Lower leg skin (tissue), 4 donors: ENCODE measurements around the gene SCUBE3. TPM values are rescaled to one million over a fixed set of nuclear protein-coding genes. Genes with fewer than 3 reads are reported as not detected.

Experiments used
- DNase-seq, 2 donors: peaks; one replicate each; pipeline ENCODE4 v3.0.0-alpha.2; 2019; ENCODE audit warnings: low spot score in 2 of 2
- H3K4me3 ChIP-seq: fragments of 200-600 bp; sonication (generic); 2 replicates; pipeline ENCODE4 v1.5.1; 2017; ENCODE audit warnings: mild to moderate bottlenecking, low read depth; ENCODE audit not compliant: poor library complexity, severe bottlenecking
- POLR2A ChIP-seq, 2 donors: fragments of 450-650 bp; IDR thresholded peaks; one replicate each; pipeline ENCODE4 v1.6.1; 2016 to 2017; ENCODE audit warnings: antibody characterized with exemption in 2 of 2, mild to moderate bottlenecking in 1 of 2, moderate library complexity in 1 of 2
- WGBS, 2 donors: methylation state at CpG; one replicate each; pipeline ENCODE4 v1.1.5; 2018; 5-methylcytosine and 5-hydroxymethylcytosine counted together
- intact Hi-C: fragments of 100-400 bp; cut with DNase I; formaldehyde crosslinking; loops from one replicate; pipeline ENCODE4 v1.15.0; 2023; ENCODE audit warnings: low total_unique reads
- total RNA-seq, 4 donors: library from RNA; depleted of rRNA; stranded (reverse); fragments of >200 nt; gene quantifications; one replicate each; pipeline ENCODE4 v1.1.0, GENCODE V29; 2016
- TF ChIP-seq, protein P1 (sequence below), 3 donors: fragments of 450-650 bp; IDR thresholded peaks; one replicate each; pipeline ENCODE4 v1.5.1; 2016; ENCODE audit warnings: antibody characterized with exemption in 3 of 3, mild to moderate bottlenecking in 3 of 3, moderate library complexity in 2 of 3

The SCUBE3 gene
- total RNA-seq, 4 donors from 2014 or later, result 0.13 to 0.91 (median 0.39) TPM; not detected in 1

DNA sequence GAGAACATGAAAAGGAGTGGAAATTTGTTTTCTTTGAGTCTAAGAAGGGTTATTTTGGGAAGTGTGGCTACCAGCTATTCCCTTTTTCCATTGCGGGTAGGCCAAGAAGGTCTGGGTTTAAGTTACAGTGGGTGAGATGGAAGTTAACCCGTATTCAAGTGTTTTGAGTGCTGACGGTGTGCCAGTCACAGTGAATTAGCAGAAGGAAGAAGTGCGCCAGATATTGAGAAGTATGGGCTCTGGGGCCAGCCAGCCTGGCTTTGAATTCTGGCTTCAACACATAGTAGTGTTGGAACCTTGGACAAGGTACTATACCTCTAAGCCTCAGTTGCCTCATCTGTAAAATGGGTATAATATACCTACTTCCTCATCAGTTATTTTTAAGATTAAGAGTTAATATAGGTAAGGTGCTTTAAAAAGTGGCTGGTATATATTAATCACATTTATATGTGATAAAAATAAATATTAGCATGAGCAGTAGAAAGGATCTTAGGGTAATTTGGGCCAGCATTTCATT lies 62.0 kb downstream of the SCUBE3 start:
- TF ChIP-seq POLR2A (IDR thresholded peaks at IDR 0.05), result no peak
- TF ChIP-seq, protein P1, sequence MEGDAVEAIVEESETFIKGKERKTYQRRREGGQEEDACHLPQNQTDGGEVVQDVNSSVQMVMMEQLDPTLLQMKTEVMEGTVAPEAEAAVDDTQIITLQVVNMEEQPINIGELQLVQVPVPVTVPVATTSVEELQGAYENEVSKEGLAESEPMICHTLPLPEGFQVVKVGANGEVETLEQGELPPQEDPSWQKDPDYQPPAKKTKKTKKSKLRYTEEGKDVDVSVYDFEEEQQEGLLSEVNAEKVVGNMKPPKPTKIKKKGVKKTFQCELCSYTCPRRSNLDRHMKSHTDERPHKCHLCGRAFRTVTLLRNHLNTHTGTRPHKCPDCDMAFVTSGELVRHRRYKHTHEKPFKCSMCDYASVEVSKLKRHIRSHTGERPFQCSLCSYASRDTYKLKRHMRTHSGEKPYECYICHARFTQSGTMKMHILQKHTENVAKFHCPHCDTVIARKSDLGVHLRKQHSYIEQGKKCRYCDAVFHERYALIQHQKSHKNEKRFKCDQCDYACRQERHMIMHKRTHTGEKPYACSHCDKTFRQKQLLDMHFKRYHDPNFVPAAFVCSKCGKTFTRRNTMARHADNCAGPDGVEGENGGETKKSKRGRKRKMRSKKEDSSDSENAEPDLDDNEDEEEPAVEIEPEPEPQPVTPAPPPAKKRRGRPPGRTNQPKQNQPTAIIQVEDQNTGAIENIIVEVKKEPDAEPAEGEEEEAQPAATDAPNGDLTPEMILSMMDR (IDR thresholded peaks at IDR 0.05), result no peak
- peak in 1 of 2 donors; percentile 48 for DNase-seq
- H3K4me3 ChIP-seq, result no peak overlapping the region
- 73 to 77% methylated on average over 4 of the region's 4 CpGs for WGBS, 2 donors
- intact Hi-C loops, result no loop called here

- H3K4me3 ChIP-seq, result no peak overlapping the region
- WGBS, 2 donors, result 96 to 98% methylated on average over 3 of the region's 3 CpGs
- no peak for TF ChIP-seq POLR2A (IDR thresholded peaks at IDR 0.05)
- TF ChIP-seq, protein P1 (IDR thresholded peaks at IDR 0.05), result no peak
- no peak for DNase-seq
- intact Hi-C loops, result no loop called here
Measured at GRCh38 chr6:35278708-35279107, 65.0 kb downstream of the SCUBE3 start.

DNA sequence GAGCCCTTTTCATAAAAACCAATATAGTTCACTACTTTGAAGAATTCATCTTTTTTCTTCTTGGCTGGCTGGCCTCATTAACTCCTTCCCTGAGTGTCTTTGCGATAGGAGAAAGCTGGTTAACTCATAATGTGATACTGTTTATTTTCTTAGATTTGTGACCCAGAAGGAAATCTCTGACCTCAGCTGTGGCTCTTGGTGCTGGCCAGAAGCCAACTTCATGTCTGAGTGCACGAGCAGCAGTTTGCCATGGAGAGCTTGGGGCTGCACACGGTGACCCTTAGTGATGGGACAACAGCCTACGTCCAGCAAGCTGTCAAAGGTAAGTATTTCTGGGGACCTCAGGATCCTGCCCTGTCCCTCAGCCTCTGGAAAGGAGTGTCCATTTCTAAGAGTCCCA lies 67.1 kb downstream of the SCUBE3 start:
- H3K4me3 ChIP-seq, result no peak overlapping the region
- no peak for TF ChIP-seq POLR2A (IDR thresholded peaks at IDR 0.05)
- TF ChIP-seq, protein P1 (IDR thresholded peaks at IDR 0.05), result no peak
- DNase-seq, result no peak
- WGBS, 2 donors, result 77 to 89% methylated on average over 4 of the region's 4 CpGs
- intact Hi-C loops, result no loop called here

DNA sequence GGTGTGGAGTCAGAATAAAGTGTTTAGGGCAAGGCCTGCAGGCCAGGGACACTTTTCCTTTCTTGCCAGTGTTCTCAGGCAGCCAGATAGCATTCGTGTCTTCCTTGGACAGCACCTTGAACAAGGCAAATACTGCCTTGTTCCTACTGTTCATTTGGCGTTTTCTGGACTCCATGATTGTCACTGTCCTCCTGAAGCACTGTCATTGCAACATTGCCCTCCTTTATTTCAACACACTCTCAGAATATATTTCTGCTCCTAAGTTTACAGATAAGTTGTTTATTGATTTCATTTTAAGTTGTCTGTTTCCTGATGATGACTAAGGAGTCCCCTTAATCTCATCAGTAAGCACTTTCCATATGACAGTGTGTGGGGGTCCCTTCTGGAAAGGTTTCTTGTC lies 68.7 kb downstream of the SCUBE3 start:
- H3K4me3 ChIP-seq, result no peak overlapping the region
- 87 to 92% methylated on average over 2 of the region's 2 CpGs for WGBS, 2 donors
- no peak for DNase-seq
- TF ChIP-seq, protein P1 (IDR thresholded peaks at IDR 0.05), result no peak
- intact Hi-C loops, result no loop called here

GRCh38 chr6:35283361-35283760 lies 69.6 kb downstream of the SCUBE3 start:
- TF ChIP-seq, protein P1 (IDR thresholded peaks at IDR 0.05), result no peak
- TF ChIP-seq POLR2A (IDR thresholded peaks at IDR 0.05), result no peak
- WGBS, 2 donors, result 94% methylated on average over 2 of the region's 2 CpGs
- DNase-seq, result no peak
- intact Hi-C loops, result no loop called here
- no peak overlapping the region for H3K4me3 ChIP-seq
